ENCODE results near the gene BMP3. TPM values are rescaled to one million over a fixed set of nuclear protein-coding genes. Genes with fewer than 3 reads are reported as not detected.

BMP3 gene
- total and polyA plus RNA-seq, 2 of the 8 experiments (the other 6 are each of a cell fraction or from before 2014, with no cell fraction given): 0.02 TPM; not detected in 1

DNA sequence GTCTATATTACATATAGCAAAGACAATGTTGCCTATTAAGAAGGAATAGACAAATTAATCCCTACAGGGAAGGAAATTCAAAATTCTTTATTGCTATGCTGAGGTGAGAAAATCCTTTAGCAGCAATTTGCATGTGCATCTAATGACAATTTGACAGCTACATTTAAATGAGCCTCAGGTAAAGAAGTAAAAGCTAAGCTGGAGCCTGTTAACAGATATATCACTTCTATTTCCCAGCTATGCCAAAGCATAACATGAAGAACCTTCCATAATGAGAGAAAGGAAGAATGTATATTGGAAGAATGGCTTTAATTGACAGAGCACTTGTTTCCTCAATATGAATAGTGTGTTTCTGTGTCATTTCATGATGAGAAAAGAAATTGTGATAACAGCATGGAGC lies 71.6 kb downstream of the BMP3 start:
- no peak overlapping the region for H3K27ac ChIP-seq (ENCODE audit: low read depth, low read length)
- no peak overlapping the region for H3K9ac ChIP-seq (replicated peaks in 1 of 4; ENCODE audit: extremely low read depth in 1 of 4, low read depth in 3 of 4, low read length in 3 of 4)
- H3K36me3 ChIP-seq (ENCODE audit: control insufficient read depth in 2 of 4, insufficient read depth in 4 of 4, low read length in 3 of 4): no peaks in the 10 kb centered on the region
- no peak overlapping the region for H3K4me2 ChIP-seq (ENCODE audit: insufficient read depth in 1 of 2, low read depth in 2 of 2, low read length in 2 of 2)
- H3K4ac ChIP-seq (replicated peaks; ENCODE audit: insufficient read length, low read depth, low read length): no peak overlapping the region
- no peak overlapping the region for H4K8ac ChIP-seq (ENCODE audit: extremely low read depth, insufficient read depth, low read length)
- H2BK120ac ChIP-seq (replicated peaks; ENCODE audit: low read depth, low read length): no peak overlapping the region
- no peak for DNase-seq (ENCODE audit: low read depth in 1 of 2, low spot score in 2 of 2)
- H2BK5ac ChIP-seq (ENCODE audit: low read depth, low read length): no peak overlapping the region
- H3K23me2 ChIP-seq (ENCODE audit: low read depth, low read length): no peaks in the 10 kb centered on the region
- no peak overlapping the region for H3K4me3 ChIP-seq (ENCODE audit: extremely low read depth in 1 of 4, insufficient read depth in 2 of 4, low read depth in 3 of 4, low read length in 4 of 4)
- H4K20me1 ChIP-seq (replicated peaks in 1 of 2; ENCODE audit: control insufficient read depth in 1 of 2, insufficient read depth in 2 of 2, low read length in 2 of 2): no peaks in the 10 kb centered on the region
- no peaks in the 10 kb centered on the region for H3K79me1 ChIP-seq (ENCODE audit: low read depth, low read length)
- FAIRE-seq: no peak
- no peak overlapping the region for H2AK5ac ChIP-seq (ENCODE audit: low read depth, low read length)
- no peak overlapping the region for H4K5ac ChIP-seq (ENCODE audit: insufficient read length, low read depth, low read length)
- no peaks in the 10 kb centered on the region for H3K79me2 ChIP-seq (ENCODE audit: control insufficient read depth in 1 of 2, insufficient read depth in 2 of 2, low read length in 2 of 2)
- no peaks in the 10 kb centered on the region for H3K9me3 ChIP-seq (ENCODE audit: insufficient read depth in 2 of 2, low read depth in 1 of 2, low read length in 1 of 2)
- ChIA-PET POLR2A (ENCODE audit: partially characterized antibody) (interaction anchor here (0.7 kb wide), 1 partner anchor 985 kb away, joined by 3 read pairs; no protein-coding TSS in a partner anchor), CTCF (ENCODE audit: partially characterized antibody) (interaction anchor here (0.7 to 1.4 kb wide), 2 partner anchors 112 to 1673 kb away, joined by 3 read pairs; no protein-coding TSS in a partner anchor)
- no peak overlapping the region for H3K23ac ChIP-seq (ENCODE audit: insufficient read length)
- H2AFZ ChIP-seq (ENCODE audit: low read length): no peak overlapping the region
- no peak overlapping the region for H3K56ac ChIP-seq (replicated peaks; ENCODE audit: insufficient read length, low read depth, low read length)
- no peaks in the 10 kb centered on the region for H3K4me1 ChIP-seq (replicated peaks in 1 of 4; ENCODE audit: control insufficient read depth in 3 of 4, insufficient read depth in 4 of 4, low read length in 3 of 4)
- no peak overlapping the region for H2BK15ac ChIP-seq (ENCODE audit: low read length)
- no peak overlapping the region for H4K91ac ChIP-seq (replicated peaks; ENCODE audit: insufficient read length, low read length)
- no peak overlapping the region for H3K14ac ChIP-seq (ENCODE audit: insufficient read length)
- H3K27me3 ChIP-seq (replicated peaks in 1 of 4; ENCODE audit: control insufficient read depth in 3 of 4, extremely low read depth in 1 of 4, insufficient read depth in 3 of 4, low read length in 3 of 4): no peaks in the 10 kb centered on the region
- H3K18ac ChIP-seq (ENCODE audit: extremely low read depth, low read length): no peak overlapping the region
- no peak overlapping the region for H2BK20ac ChIP-seq (ENCODE audit: low read length)
- H2BK12ac ChIP-seq (ENCODE audit: low read depth, low read length): no peak overlapping the region
- no peak for TF ChIP-seq CREB1 (IDR thresholded peaks at IDR 0.05)
- no peak for TF ChIP-seq CHD1 (IDR thresholded peaks at IDR 0.05; ENCODE audit: low read depth, low read length)
- TF ChIP-seq TAF1 (IDR thresholded peaks at IDR 0.05; ENCODE audit: low read depth, low read length): no peak
- TF ChIP-seq, protein P1, sequence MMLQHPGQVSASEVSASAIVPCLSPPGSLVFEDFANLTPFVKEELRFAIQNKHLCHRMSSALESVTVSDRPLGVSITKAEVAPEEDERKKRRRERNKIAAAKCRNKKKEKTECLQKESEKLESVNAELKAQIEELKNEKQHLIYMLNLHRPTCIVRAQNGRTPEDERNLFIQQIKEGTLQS (IDR thresholded peaks at IDR 0.05; ENCODE audit: insufficient read depth, low read depth, low read length): no peak
- no peak for TF ChIP-seq GABPA (IDR thresholded peaks at IDR 0.05; ENCODE audit: borderline replicate concordance, insufficient read depth, low read length)
- no peak for TF ChIP-seq ZNF274 (IDR thresholded peaks at IDR 0.05; ENCODE audit: borderline replicate concordance, extremely low read depth, low read length)
- TF ChIP-seq MAFK (IDR thresholded peaks at IDR 0.05; ENCODE audit: low read depth, low read length): no peak
- no peak for TF ChIP-seq RNF2 (IDR thresholded peaks at IDR 0.05; ENCODE audit: borderline replicate concordance, low read depth, low read length, missing control alignments, poor library complexity, severe bottlenecking)
- TF ChIP-seq CBX8 (IDR thresholded peaks at IDR 0.05; ENCODE audit: borderline replicate concordance, low read depth, low read length): no peak
- TF ChIP-seq, protein P2, sequence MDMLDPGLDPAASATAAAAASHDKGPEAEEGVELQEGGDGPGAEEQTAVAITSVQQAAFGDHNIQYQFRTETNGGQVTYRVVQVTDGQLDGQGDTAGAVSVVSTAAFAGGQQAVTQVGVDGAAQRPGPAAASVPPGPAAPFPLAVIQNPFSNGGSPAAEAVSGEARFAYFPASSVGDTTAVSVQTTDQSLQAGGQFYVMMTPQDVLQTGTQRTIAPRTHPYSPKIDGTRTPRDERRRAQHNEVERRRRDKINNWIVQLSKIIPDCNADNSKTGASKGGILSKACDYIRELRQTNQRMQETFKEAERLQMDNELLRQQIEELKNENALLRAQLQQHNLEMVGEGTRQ (IDR thresholded peaks at IDR 0.05; ENCODE audit: low read length): no peak
- TF ChIP-seq SP1 (IDR thresholded peaks at IDR 0.05; ENCODE audit: low read depth, low read length): no peak
- TF ChIP-seq SIN3A (conservative IDR thresholded peaks at IDR 0.05 in 1 of 2, IDR thresholded peaks at IDR 0.05 in 1 of 2; ENCODE audit: low read depth in 1 of 2, low read length in 2 of 2): no peak
- TF ChIP-seq NRF1 (IDR thresholded peaks at IDR 0.05; ENCODE audit: low read depth, low read length): no peak
- TF ChIP-seq SP2 (IDR thresholded peaks at IDR 0.05; ENCODE audit: low read length): no peak
